ENCODE results near the gene WLS.

WLS gene

DNA sequence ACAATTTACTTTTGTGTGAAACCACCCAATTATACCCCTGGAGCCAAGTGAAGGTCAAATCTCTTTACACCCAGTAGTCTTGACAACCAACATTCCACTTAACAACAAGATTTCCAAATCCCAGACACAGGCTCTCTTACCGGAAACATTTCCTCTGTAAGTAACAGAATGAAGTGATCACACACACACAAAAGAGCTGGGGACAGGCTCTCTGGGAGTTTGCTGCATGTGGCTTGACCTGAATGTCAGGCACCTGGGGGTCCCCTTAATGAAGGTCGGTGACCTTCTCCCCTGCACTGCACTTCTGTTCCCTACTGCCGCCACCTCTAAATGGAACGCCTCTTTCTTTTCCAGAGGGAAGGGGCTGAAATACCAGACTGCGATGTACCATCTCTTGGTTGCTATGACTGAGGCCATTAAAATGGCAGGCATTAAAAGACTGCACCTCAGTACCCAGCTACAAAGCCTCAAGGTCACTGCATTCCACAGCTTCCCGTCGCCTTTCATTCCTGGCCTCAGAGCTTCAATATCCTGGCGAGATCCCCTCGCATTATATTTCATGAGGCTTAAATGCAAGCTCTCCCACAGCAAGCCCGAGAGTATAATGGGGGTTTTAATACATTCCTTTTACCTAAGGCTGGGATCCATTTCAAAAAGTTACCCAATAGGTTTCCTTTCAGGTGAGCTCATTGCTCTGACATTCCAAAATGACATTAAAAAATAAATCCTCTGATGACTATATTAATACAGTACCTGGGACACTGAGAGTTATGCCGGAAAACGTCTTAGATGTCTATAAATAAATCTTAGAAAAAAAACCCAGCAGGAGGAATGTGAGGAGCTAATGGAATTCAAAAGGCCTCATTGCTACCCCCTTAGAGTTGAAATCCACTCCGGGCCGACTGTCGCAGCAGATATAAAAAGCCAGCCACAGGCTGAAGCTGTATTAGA lies 91.0 kb downstream of the WLS start:
- Mint-ChIP-seq H3K9me3 (no peaks in the 10 kb centered on the region), H3K4me3 (no peak overlapping the region), H3K27ac (no peak overlapping the region), H3K4me1 (ENCODE audit: low read depth) (no peaks in the 10 kb centered on the region), H3K27me3 (ENCODE audit: low read depth) (no peaks in the 10 kb centered on the region), H3K36me3 (ENCODE audit: low read depth) (no peaks in the 10 kb centered on the region)
- DNase-seq (ENCODE audit: low spot score), result no peak

DNA sequence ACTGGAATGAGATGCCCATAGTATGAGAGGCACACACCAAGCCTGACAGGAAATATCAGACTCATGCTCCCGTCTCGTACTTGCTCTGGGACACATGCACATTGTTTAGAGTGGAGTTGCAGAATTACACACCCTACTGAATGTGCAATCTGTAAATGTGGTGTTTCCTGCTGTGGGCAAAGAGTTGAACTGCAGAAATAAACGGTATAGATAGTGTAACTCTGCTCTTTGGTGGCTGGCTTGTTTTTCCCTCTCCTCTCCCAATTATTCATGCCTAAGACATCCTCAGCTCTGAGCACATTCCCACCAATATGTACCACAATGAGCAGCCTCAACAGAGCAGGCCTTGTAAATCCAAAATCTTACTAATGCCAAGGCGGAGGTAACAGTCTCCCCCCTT lies 91.8 kb downstream of the WLS start:
- H3K4me3 Mint-ChIP-seq, result no peak overlapping the region
- H3K9me3 Mint-ChIP-seq, result no peaks in the 10 kb centered on the region
- H3K27ac Mint-ChIP-seq, result no peak overlapping the region
- no peaks in the 10 kb centered on the region for H3K4me1 Mint-ChIP-seq (ENCODE audit: low read depth)
- DNase-seq (ENCODE audit: low spot score), result no peak
- H3K36me3 Mint-ChIP-seq (ENCODE audit: low read depth), result no peaks in the 10 kb centered on the region
- no peaks in the 10 kb centered on the region for H3K27me3 Mint-ChIP-seq (ENCODE audit: low read depth)

DNA sequence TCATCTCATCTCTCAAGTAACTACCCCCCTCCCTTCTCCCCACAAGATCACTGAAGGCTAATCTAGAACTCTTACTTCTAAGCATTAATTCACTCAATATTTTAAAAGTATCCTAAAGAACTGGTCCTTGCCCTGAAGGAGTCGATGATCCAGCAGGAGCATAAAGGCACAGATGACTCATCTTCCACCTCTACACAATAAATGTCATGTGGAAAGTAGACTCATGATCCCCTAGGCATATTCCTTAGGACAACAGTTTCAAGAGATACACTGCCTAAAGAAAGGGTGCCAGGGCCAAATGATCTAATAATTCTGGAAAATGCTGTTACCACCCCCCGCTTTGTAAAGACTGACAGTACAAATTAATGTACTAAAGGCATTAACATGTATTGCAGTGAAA lies 96.1 kb downstream of the WLS start:
- DNase-seq (ENCODE audit: low spot score), result no peak
- no peaks in the 10 kb centered on the region for H3K36me3 Mint-ChIP-seq (ENCODE audit: low read depth)
- no peak overlapping the region for H3K4me3 Mint-ChIP-seq
- H3K4me1 Mint-ChIP-seq (ENCODE audit: low read depth), result no peaks in the 10 kb centered on the region
- no peak overlapping the region for H3K27ac Mint-ChIP-seq
- H3K27me3 Mint-ChIP-seq (ENCODE audit: low read depth), result no peaks in the 10 kb centered on the region
- H3K9me3 Mint-ChIP-seq, result no peaks in the 10 kb centered on the region

DNA sequence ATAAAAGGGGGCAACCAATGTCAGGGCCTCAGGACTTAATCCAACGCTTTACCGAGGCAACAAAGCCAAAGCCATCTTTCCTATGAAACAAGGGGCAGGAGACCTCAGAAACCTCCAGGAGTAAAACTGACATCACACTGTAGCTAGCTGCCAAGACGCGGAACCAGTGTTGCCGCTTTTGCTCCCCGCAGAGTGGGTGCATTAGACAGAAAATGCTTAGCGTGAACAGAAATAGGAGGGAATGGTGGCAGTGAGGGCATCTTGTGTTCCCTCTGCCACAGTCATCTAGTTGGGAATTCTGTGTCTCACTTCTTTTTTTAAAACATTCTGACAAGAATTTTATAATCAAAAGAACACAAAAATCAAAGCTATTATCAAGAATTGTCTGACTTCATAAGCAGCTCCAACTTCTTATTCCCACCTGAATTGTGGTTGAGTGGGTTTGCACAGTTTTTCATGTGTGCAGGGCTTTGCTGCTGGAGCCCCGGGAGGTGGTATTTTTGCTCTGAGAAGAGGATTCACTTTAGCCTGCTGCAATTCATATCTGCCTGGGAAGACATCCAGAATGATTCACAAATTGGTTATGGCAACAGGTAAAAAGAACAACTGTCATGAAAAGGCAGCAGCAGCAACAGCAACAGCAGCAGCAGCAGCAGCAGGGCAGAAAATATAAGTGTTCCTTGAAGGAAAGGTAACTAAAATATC lies 99.7 kb downstream of the WLS start:
- no peak overlapping the region for H3K27ac Mint-ChIP-seq
- H3K9me3 Mint-ChIP-seq, result no peaks in the 10 kb centered on the region
- no peak for DNase-seq (ENCODE audit: low spot score)
- no peaks in the 10 kb centered on the region for H3K36me3 Mint-ChIP-seq (ENCODE audit: low read depth)
- H3K4me3 Mint-ChIP-seq, result no peak overlapping the region
- no peaks in the 10 kb centered on the region for H3K4me1 Mint-ChIP-seq (ENCODE audit: low read depth)
- H3K27me3 Mint-ChIP-seq (ENCODE audit: low read depth), result no peaks in the 10 kb centered on the region

DNA sequence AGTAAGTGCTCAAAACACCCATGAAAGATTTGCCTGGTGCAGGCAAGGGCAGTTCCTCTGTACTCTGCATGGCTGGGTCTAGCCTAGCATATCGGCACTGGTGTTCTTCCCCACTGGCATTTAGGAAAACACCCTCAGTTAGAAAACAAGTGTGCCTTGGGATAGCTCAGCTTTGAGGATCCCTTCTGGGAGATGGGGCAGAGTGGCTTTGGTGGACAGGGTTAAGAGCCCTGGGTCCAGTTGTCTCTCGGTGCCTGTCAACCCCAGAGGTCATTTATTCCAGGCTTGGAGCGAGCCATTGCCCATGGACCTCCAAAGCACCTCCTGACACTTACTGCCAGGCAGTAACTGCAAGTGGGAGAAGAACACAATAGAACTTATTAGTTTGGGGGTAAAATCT lies 101.1 kb downstream of the WLS start:
- H3K4me3 Mint-ChIP-seq, result no peak overlapping the region
- no peaks in the 10 kb centered on the region for H3K4me1 Mint-ChIP-seq (ENCODE audit: low read depth)
- no peak overlapping the region for H3K27ac Mint-ChIP-seq
- no peak for DNase-seq (ENCODE audit: low spot score)
- no peaks in the 10 kb centered on the region for H3K27me3 Mint-ChIP-seq (ENCODE audit: low read depth)
- H3K36me3 Mint-ChIP-seq (ENCODE audit: low read depth), result no peaks in the 10 kb centered on the region
- H3K9me3 Mint-ChIP-seq, result no peaks in the 10 kb centered on the region

DNA sequence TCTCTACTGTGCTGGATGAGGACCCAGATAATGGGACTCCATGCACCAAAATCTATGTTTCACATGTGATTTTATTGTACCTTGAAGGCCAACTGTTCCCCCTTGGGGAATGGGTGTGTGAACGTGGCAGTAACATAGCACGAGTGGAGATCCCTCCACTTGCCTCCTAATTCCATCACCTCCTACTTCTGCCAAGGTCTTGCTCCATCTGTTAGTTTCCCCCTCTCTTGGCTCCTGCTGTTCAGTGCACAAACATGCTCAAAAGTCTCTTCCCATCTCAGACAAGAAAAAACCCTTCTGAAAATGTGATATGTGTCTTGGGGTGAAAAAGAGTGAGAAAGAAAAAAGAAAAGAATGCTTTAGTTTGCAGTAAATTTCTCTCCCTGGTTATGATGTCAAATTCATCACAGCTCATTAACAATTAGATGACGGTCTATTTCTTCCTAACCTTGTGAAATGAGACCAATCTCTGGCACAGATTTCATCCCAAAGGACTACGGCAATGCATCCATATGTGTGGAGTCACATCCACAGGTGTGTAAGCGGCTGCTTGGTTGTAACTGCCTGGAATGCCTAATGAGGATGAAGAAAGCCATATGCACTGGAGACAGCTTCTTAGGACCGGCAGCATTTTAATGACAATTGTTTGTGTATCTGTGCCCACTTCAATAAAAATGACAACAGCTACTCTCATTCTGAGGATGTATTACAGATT lies 102.6 kb downstream of the WLS start:
- no peaks in the 10 kb centered on the region for H3K4me1 Mint-ChIP-seq (ENCODE audit: low read depth)
- H3K9me3 Mint-ChIP-seq, result no peaks in the 10 kb centered on the region
- no peaks in the 10 kb centered on the region for H3K36me3 Mint-ChIP-seq (ENCODE audit: low read depth)
- H3K4me3 Mint-ChIP-seq, result no peak overlapping the region
- DNase-seq (ENCODE audit: low spot score), result no peak
- no peaks in the 10 kb centered on the region for H3K27me3 Mint-ChIP-seq (ENCODE audit: low read depth)
- no peak overlapping the region for H3K27ac Mint-ChIP-seq

DNA sequence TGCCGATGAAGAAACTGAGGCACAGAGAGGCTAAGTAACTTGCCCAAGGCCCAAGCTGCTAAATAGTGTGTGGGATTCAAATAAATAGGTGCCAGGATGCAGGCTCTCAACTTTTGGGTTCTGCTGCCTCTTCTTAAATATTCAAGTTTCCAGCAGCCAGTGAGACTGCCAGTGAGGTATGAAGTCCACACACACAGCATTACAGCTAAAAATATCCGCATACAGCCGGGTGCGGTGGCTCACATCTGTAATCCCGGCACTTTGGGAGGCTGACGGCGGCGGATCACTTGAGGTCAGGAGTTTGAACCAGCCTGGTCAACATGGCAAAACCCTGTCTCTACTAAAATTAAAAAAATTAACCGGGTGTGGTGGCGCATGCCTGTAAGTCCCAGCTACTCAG lies 103.5 kb downstream of the WLS start:
- Mint-ChIP-seq H3K36me3 (ENCODE audit: low read depth) (no peaks in the 10 kb centered on the region), H3K4me3 (no peak overlapping the region)

DNA sequence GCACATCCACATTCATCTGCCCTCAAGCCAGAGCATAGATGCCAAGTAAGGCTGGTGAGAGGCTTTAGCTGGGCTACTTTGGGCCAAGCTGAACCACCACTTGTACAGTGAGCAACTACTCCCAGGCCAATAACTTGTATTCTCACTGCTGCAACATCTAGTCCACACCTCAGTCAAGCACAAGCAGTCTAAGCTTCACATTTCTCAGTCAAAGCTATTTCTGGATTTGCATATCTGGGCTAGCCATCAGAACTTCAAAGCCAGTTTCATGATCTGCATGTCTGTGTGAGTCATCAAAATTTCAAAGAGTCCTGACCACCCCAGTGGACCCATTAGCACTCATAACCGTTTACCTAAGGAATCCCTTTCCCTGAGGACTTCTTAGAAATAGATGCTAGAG lies 104.2 kb downstream of the WLS start:
- Mint-ChIP-seq H3K27ac (no peak overlapping the region), H3K4me3 (no peak overlapping the region), H3K27me3 (ENCODE audit: low read depth) (no peaks in the 10 kb centered on the region), H3K36me3 (ENCODE audit: low read depth) (no peaks in the 10 kb centered on the region), H3K4me1 (ENCODE audit: low read depth) (no peaks in the 10 kb centered on the region), H3K9me3 (no peaks in the 10 kb centered on the region)
- no peak for DNase-seq (ENCODE audit: low spot score)

More for the DNA sequence above, 103.5 kb downstream of the WLS start:
- no peak for DNase-seq (ENCODE audit: low spot score)
- Mint-ChIP-seq H3K9me3 (no peaks in the 10 kb centered on the region), H3K4me1 (ENCODE audit: low read depth) (no peaks in the 10 kb centered on the region), H3K27ac (no peak overlapping the region), H3K27me3 (ENCODE audit: low read depth) (no peaks in the 10 kb centered on the region)

DNA sequence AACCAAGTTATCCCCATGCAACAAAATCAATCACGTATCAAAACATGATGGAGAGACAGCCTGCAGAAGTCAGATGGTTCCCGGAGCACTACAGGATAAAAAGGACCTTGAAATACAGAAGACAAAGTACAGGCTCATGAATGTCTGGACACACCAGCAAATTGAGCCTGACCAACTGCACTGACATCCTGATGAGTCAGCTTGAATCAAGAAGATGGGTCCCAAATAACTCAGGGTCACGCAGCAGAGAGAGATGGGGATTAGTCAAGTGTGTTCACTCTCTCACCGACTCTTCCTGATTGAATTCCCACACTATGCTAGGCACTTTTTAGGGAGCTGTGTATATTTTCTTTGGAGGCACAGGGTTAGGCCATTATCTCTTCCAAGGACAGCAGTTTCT lies 110.8 kb downstream of the WLS start:
- Mint-ChIP-seq H3K4me1 (ENCODE audit: low read depth) (peaks cover 5% of the 10 kb centered on the region), H3K27me3 (ENCODE audit: low read depth) (no peaks in the 10 kb centered on the region), H3K9me3 (no peaks in the 10 kb centered on the region), H3K4me3 (no peak overlapping the region), H3K36me3 (ENCODE audit: low read depth) (no peaks in the 10 kb centered on the region), H3K27ac (no peak overlapping the region)
- DNase-seq (ENCODE audit: low spot score), result no peak

DNA sequence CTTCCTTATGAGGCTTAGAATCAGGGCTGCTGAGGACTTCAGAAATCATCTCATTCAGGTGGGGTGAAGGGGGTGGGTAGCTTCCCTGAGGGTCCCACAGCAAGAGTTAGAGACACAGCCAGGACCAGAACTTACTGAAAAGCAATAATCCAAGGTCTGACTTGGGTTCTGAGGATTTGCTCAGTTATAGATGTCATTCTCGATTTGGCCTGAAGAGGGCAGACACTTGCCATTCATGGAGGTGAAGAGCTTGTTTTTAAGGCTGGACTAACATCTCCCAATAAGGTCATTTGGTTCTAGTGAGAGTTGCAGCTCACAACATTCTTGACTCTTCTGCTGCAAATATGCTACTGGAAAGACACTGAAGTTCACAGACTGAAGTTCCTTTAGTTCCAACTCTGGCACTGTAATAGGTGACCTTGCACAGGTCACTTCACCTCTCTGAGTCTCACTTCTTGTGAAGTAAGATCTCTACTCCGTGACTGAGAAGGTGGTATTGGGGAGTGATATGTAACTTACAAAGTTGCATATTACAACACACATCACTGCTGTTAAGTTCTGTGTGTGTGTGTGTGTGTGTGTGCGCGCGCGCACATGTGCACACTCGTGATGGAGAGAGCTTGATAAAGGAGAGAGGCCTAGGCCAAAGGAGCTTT lies 112.1 kb downstream of the WLS start:
- Mint-ChIP-seq H3K4me3 (no peak overlapping the region), H3K36me3 (ENCODE audit: low read depth) (no peaks in the 10 kb centered on the region), H3K27me3 (ENCODE audit: low read depth) (peaks cover 2% of the 10 kb centered on the region), H3K9me3 (no peaks in the 10 kb centered on the region), H3K27ac (no peak overlapping the region), H3K4me1 (ENCODE audit: low read depth) (peaks cover 5% of the 10 kb centered on the region)
- peak; percentile 8 for DNase-seq (ENCODE audit: low spot score)

DNA sequence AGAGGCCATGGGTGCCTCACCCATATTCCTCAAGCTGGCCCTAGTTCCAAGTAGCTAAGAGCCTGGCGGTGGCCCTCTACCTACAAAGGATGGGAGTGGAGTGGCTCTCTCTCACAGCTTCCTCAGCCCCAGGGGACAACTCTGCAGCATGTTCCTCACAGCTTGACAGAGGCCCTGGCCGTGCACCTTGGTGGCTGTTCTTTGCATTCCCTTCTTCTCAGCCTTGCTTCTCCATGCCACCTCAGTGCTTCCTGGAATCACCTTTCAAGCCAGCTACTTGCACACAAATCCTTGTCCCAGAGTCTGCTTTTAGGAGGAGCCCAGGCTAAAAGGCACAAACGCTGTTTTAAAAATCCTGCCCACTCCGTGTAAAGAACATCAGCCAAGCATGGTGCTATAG lies 112.9 kb downstream of the WLS start:
- Mint-ChIP-seq H3K36me3 (ENCODE audit: low read depth) (no peaks in the 10 kb centered on the region), H3K9me3 (no peaks in the 10 kb centered on the region), H3K4me1 (ENCODE audit: low read depth) (peaks cover 5% of the 10 kb centered on the region), H3K4me3 (no peak overlapping the region), H3K27ac (no peak overlapping the region), H3K27me3 (ENCODE audit: low read depth) (peaks cover 2% of the 10 kb centered on the region)
- DNase-seq (ENCODE audit: low spot score), result no peak

DNA sequence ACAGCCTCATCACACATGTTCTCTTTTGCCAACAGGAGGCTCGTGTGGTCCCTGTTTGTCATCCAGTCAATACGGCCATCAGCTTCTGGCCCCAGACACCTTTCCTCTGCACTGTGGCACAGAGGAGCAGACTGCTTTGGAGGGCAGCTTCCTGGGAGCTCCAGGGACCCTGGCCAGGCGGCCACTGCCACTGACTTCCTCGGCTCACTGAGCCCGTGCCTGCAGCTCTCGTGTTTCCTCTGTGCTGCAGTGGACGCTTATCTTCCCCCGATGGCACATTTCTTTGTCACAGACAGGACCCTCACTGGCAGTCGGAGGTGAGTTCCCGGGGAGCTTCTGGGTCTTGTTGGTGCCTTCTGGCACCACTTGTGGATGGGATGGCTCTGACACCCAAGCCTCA lies 114.9 kb downstream of the WLS start:
- Mint-ChIP-seq H3K36me3 (ENCODE audit: low read depth) (no peaks in the 10 kb centered on the region), H3K9me3 (no peaks in the 10 kb centered on the region), H3K4me3 (no peak overlapping the region), H3K27ac (no peak overlapping the region), H3K4me1 (ENCODE audit: low read depth) (peaks cover 5% of the 10 kb centered on the region), H3K27me3 (ENCODE audit: low read depth) (peaks cover 3% of the 10 kb centered on the region)
- DNase-seq (ENCODE audit: low spot score), result no peak

DNA sequence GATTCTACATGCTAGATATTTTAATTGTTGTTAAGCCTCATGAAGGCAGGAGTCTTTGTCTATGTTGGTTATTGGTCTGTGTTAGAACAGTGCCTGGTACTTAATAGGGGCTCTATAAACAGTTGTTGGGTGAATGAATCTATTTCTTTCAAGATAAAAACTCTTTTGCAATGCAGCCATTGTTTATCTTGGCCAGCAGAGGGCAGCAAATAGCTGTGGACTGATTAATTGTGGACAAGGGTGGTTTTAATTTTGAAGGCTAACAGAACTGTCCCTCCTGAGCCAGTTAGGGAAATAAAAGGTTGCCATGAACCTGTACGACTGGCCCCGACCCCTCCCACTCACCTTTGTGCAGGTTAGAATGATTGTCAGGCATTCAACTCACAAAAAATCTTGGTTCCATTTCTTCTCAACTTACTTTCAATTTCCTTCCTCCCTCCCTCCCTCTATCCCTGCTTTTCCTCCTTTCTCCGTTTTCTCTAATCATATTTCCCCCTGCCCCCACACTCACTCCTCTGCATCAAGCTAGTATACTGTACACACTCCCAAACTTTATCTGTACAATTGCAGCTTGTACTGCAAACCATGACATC lies 115.6 kb downstream of the WLS start:
- no peaks in the 10 kb centered on the region for H3K36me3 Mint-ChIP-seq (ENCODE audit: low read depth)
- peaks cover 6% of the 10 kb centered on the region for H3K27me3 Mint-ChIP-seq (ENCODE audit: low read depth)
- H3K9me3 Mint-ChIP-seq, result no peaks in the 10 kb centered on the region
- H3K4me1 Mint-ChIP-seq (ENCODE audit: low read depth), result peaks cover 5% of the 10 kb centered on the region
- DNase-seq (ENCODE audit: low spot score), result peak; percentile 15
- peak overlapping the region; percentile 44 for H3K4me3 Mint-ChIP-seq
- H3K27ac Mint-ChIP-seq, result no peak overlapping the region
